HepG2 (cell line): ENCODE results near the gene ZWILCH. TPM values are rescaled to one million over a fixed set of nuclear protein-coding genes. Genes with fewer than 3 reads are reported as not detected.
A peak's percentile ranks its signal among the peaks of the same experiment; 100 is the strongest.

Experiments used
- ARID5B ChIP-seq: IDR thresholded peaks from 2 replicates; pipeline ENCODE4 v1.4.0; 2020; ENCODE audit warnings: mild to moderate bottlenecking, missing genetic modification reagents
- ATF7 ChIP-seq, 2 experiments: fragments of 450-650 bp in 1 of 2; sonication (generic) in 1 of 2; formaldehyde crosslinking in 1 of 2; IDR thresholded peaks; 2 replicates each; pipeline versions ENCODE4 v1.4.0 to v1.6.1; 2016 to 2020; ENCODE audit warnings: antibody characterized with exemption in 1 of 2, mild to moderate bottlenecking in 1 of 2, missing genetic modification reagents in 1 of 2
- BRCA1 ChIP-seq: sonication (generic); formaldehyde crosslinking; IDR thresholded peaks from 2 replicates; pipeline ENCODE4 v1.4.0; 2020; ENCODE audit warnings: missing genetic modification reagents
- FOSL2 ChIP-seq: sonication (generic); formaldehyde crosslinking; IDR thresholded peaks from 2 replicates; pipeline ENCODE4 v1.4.0; 2020; ENCODE audit warnings: missing genetic modification reagents
- KDM5B ChIP-seq: sonication (generic); formaldehyde crosslinking; IDR thresholded peaks from 2 replicates; pipeline ENCODE4 v1.4.0; 2020; ENCODE audit warnings: missing genetic modification reagents, mild to moderate bottlenecking, borderline replicate concordance
- MEIS2 ChIP-seq: sonication (generic); formaldehyde crosslinking; IDR thresholded peaks from 2 replicates; pipeline ENCODE4 v1.9.0; 2021; ENCODE audit warnings: mild to moderate bottlenecking, missing genetic modification reagents
- NCOA2 ChIP-seq: sonication (generic); formaldehyde crosslinking; IDR thresholded peaks from 2 replicates; pipeline ENCODE4 v1.8.0; 2022; ENCODE audit warnings: inconsistent platforms
- ZBTB8A ChIP-seq: sonication (generic); formaldehyde crosslinking; IDR thresholded peaks from 2 replicates; pipeline ENCODE4 v1.4.0; 2020; ENCODE audit warnings: mild to moderate bottlenecking, low read depth, missing genetic modification reagents, borderline replicate concordance
- ZMAT3 ChIP-seq: sonication (generic); formaldehyde crosslinking; conservative IDR thresholded peaks from 2 replicates; pipeline ENCODE4 v1.7.0; 2021; ENCODE audit warnings: missing genetic modification reagents
- ZNF230 ChIP-seq: sonication (generic); formaldehyde crosslinking; IDR thresholded peaks from 2 replicates; pipeline ENCODE4 v1.4.0; 2020; ENCODE audit warnings: mild to moderate bottlenecking, missing genetic modification reagents
- ZNF292 ChIP-seq: sonication (generic); formaldehyde crosslinking; IDR thresholded peaks from 2 replicates; pipeline ENCODE4 v1.8.1; 2022; ENCODE audit warnings: mild to moderate bottlenecking, low read depth, missing genetic modification reagents, borderline replicate concordance
- ZNF44 ChIP-seq: sonication (generic); formaldehyde crosslinking; IDR thresholded peaks from 2 replicates; pipeline ENCODE4 v1.5.1; 2020; ENCODE audit warnings: mild to moderate bottlenecking, missing genetic modification reagents
- ZNF879 ChIP-seq: sonication (generic); formaldehyde crosslinking; IDR thresholded peaks from 2 replicates; pipeline ENCODE4 v1.8.1; 2023; ENCODE audit warnings: missing genetic modification reagents
- polyA plus RNA-seq, 8 experiments: library from polyadenylated mRNA; depleted of rRNA in 3 of 8; stranded (reverse) in 7 of 8; unstranded in 1 of 8; fragments of >200 nt; fragmentation: Illumina TruSeq in 4 of 8; extraction: Trizol in 4 of 8; gene quantifications; 2 replicates each; pipeline versions ENCODE4 v1.2.1 to v1.2.3, GENCODE V29; 2011 to 2016; ENCODE audit warnings: low read depth in 4 of 8, missing spikeins in 1 of 8, mixed read lengths in 1 of 8; ENCODE audit not compliant: insufficient read depth in 1 of 8
- total RNA-seq, 5 experiments: library from RNA; depleted of rRNA; stranded (reverse); fragments of >200 nt; fragmentation: Illumina TruSeq; extraction: Trizol; gene quantifications; 2 replicates each; pipeline ENCODE4 v1.2.3, GENCODE V29; 2016; ENCODE audit warnings: low read depth in 1 of 5
- TF ChIP-seq, protein P1 (sequence below): sonication (generic); formaldehyde crosslinking; IDR thresholded peaks from 2 replicates; pipeline ENCODE4 v1.8.0; 2022; ENCODE audit warnings: mild to moderate bottlenecking, missing genetic modification reagents, moderate library complexity
- TF ChIP-seq, protein P2 (sequence below): IDR thresholded peaks from 2 replicates; pipeline ENCODE4 v1.6.1; 2016; ENCODE audit warnings: missing biosample characterization, missing genetic modification reagents, low read depth
- TF ChIP-seq, protein P3 (sequence below): sonication (generic); formaldehyde crosslinking; IDR thresholded peaks from 2 replicates; pipeline ENCODE4 v1.4.0; 2020; ENCODE audit warnings: missing genetic modification reagents
- TF ChIP-seq, protein P4 (sequence below): sonication (generic); formaldehyde crosslinking; IDR thresholded peaks from 2 replicates; pipeline ENCODE4 v1.9.0; 2022; ENCODE audit warnings: low read depth, missing genetic modification reagents

The ZWILCH gene
- total and polyA plus RNA-seq, 2 of the 13 experiments (the other 11 are each of a cell fraction or from before 2014, with no cell fraction given), result 9.5 to 27.8 TPM

DNA sequence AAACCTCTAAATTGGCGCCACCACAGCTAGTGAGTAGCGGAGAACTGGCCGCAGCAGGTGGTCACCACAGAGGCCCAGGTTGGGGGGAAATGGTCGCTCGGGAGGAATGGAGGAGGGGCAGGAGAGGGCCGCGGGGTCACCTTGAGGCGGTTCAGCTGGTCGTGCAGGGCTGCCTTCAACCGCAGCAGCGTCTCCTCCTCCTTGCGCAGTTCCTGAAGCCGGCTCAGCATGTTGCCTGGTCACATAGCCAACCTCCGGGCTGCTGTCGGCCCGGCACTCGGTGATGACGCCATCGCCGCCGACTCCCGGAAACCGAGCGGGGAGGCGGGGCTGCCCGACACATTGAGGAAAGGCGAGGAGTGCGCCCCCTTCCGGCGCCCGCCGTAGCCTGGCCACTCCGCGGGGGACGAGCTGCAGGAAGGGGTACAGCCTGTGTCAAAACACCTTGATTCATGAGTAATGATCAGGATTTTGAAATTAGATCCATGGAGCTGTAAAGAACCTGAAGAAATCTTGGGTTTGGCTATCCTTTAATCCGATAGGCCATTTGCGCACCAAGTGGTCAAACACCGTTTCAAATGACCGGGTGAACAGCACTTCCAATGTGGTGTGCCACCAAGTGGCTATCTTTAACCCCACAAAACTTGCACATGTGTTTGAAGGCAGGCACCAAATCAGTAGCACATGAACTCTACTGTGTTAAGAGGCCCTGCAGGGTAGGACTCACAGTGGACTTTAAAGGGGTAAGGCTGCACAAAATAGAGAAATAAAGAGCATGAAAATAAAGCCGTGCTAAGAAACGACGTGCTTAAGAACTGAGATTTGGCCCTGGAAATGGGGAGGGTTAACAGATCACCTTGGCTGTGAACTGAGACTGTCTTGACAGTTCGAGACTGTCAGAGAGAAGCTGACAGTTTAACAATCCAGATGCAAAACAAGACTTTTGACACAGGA, 7.3 kb upstream of the ZWILCH start, which contains the start of gene SNAPC5 (continued):
- TF ChIP-seq, protein P1, sequence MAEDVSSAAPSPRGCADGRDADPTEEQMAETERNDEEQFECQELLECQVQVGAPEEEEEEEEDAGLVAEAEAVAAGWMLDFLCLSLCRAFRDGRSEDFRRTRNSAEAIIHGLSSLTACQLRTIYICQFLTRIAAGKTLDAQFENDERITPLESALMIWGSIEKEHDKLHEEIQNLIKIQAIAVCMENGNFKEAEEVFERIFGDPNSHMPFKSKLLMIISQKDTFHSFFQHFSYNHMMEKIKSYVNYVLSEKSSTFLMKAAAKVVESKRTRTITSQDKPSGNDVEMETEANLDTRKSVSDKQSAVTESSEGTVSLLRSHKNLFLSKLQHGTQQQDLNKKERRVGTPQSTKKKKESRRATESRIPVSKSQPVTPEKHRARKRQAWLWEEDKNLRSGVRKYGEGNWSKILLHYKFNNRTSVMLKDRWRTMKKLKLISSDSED (CRISPR knock-in tag), result no peak
- TF ChIP-seq BRCA1 (CRISPR knock-in tag) (peak; percentile 61; the same call in 1 of the 2 replicates), FOSL2 (CRISPR knock-in tag) (peak; percentile 73), MEIS2 (CRISPR knock-in tag) (peak; percentile 59; the same call in 1 of the 2 replicates), ZMAT3 (CRISPR knock-in tag) (peak; percentile 75; the same call in 1 of the 2 replicates), ZNF879 (0 out of 2 replicates have a peak, but pooled peaks have one; percentile 43), ATF7 (IDR thresholded peaks at IDR 0.05) (peak; percentile 58), ATF7 (CRISPR knock-in tag; IDR thresholded peaks at IDR 0.05) (peak; percentile 77), NCOA2 (CRISPR knock-in tag) (peak; percentile 35; the same call in 1 of the 2 replicates), ARID5B (CRISPR knock-in tag) (peak; percentile 60), ZBTB8A (CRISPR knock-in tag) (no peak), ZNF44 (CRISPR knock-in tag) (peak; percentile 96; the same call in 1 of the 2 replicates), ZNF230 (CRISPR knock-in tag) (no peak), KDM5B (CRISPR knock-in tag) (peak; percentile 64; the same call in 1 of the 2 replicates), ZNF292 (CRISPR knock-in tag) (no peak)
- TF ChIP-seq, protein P2, sequence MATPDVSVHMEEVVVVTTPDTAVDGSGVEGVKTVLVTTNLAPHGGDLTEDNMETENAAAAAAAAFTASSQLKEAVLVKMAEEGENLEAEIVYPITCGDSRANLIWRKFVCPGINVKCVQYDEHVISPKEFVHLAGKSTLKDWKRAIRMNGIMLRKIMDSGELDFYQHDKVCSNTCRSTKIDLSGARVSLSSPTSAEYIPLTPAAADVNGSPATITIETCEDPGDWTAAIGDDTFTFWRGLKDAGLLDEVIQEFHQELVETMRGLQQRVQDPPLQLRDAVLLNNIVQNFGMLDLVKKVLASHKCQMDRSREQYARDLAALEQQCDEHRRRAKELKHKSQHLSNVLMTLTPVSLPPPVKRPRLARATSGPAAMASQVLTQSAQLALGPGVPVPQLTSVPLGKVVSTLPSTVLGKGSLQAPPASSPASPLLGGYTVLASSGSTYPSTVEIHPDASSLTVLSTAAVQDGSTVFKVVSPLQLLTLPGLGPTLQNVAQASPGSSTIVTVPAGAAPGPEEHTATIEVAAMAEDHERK (CRISPR knock-in tag), result no peak
- TF ChIP-seq, protein P3, sequence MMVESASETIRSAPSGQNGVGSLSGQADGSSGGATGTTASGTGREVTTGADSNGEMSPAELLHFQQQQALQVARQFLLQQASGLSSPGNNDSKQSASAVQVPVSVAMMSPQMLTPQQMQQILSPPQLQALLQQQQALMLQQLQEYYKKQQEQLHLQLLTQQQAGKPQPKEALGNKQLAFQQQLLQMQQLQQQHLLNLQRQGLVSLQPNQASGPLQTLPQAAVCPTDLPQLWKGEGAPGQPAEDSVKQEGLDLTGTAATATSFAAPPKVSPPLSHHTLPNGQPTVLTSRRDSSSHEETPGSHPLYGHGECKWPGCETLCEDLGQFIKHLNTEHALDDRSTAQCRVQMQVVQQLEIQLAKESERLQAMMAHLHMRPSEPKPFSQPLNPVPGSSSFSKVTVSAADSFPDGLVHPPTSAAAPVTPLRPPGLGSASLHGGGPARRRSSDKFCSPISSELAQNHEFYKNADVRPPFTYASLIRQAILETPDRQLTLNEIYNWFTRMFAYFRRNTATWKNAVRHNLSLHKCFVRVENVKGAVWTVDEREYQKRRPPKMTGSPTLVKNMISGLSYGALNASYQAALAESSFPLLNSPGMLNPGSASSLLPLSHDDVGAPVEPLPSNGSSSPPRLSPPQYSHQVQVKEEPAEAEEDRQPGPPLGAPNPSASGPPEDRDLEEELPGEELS (CRISPR knock-in tag), result 0 out of 2 replicates have a peak, but pooled peaks have one; percentile 17
- TF ChIP-seq, protein P4, sequence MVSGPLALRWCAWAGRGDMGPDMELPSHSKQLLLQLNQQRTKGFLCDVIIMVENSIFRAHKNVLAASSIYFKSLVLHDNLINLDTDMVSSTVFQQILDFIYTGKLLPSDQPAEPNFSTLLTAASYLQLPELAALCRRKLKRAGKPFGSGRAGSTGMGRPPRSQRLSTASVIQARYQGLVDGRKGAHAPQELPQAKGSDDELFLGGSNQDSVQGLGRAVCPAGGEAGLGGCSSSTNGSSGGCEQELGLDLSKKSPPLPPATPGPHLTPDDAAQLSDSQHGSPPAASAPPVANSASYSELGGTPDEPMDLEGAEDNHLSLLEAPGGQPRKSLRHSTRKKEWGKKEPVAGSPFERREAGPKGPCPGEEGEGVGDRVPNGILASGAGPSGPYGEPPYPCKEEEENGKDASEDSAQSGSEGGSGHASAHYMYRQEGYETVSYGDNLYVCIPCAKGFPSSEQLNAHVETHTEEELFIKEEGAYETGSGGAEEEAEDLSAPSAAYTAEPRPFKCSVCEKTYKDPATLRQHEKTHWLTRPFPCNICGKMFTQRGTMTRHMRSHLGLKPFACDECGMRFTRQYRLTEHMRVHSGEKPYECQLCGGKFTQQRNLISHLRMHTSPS, result peak; percentile 23; the same call in 1 of the 2 replicates
